ENCODE data around the gene GMPS.
A peak's percentile ranks its signal among the peaks of the same experiment; 100 is the strongest.
"Not testable (repeated sequence)": the region's sequence is repeated elsewhere in the genome, so short reads cannot be mapped to it uniquely, and the experiment has no call there.

GMPS gene

DNA sequence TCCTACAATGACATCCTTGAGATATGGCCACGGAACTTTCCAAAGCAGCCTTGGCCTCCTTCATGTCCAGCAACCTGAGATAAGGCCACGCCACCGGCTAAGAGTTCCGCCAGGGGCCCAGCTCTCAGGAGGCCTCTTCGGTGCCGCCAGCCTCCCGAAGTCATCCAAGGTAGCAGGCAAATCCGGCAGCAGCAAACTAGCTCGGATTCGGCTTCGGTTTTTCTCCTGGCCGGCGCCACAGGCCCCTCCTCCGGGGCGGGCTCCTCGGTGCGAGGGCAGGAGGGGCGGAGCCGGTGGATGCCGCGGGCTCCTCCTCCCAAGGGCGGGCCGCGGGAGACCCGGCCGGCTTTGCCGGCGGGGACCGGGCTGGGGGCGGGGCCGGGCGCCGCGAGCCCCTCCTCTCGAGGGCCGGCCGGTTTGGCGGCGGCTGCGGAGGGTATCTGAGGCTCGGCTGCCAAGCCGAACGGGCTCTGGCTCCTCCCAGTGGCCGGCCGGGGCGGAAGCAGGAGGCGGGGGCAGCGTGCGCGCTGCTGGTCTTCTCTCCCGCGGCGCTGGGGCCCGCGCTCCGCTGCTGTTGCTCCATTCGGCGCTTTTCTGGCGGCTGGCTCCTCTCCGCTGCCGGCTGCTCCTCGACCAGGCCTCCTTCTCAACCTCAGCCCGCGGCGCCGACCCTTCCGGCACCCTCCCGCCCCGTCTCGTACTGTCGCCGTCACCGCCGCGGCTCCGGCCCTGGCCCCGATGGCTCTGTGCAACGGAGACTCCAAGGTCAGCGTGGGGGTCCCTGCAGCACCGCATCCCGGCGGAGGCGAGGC, at the start of gene GMPS:
TSS of gene GMPS (plus strand) at position 518 of the 812 bp plus-strand sequence. CDS start at position 739, 221 bp downstream.
- DNase-seq = peak; percentile 95

- not testable (repeated sequence) for DNase-seq
Observed at GRCh38 chr3:155828490-155829098, 41.9 kb upstream of the GMPS start.

GRCh38 chr3:155835341-155836071, 34.9 kb upstream of the GMPS start:
- DNase-seq = no peak

- DNase-seq = no peak
Observed at GRCh38 chr3:155843569-155843968, 26.9 kb upstream of the GMPS start.

GRCh38 chr3:155846119-155846518, 24.3 kb upstream of the GMPS start:
- DNase-seq = no peak

DNA sequence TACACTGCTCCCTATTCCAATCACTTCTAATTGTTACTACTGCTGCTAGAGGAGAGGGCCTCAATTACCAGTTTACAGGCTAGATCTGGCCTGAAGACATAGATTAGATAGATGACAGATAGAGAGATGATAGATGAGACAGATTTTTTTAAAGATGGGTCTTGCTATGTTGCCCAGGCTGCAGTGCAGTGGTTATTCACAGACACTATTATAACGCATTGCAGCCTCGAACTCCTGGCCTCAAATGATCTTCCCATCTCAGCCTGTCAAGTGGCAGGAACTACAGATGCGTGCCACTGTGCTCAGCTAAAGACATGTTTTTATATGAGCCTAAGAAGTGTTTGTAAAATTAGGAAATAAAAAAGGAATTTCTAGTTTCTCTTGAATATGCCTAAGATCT, 22.5 kb upstream of the GMPS start:
- DNase-seq = no peak

DNA sequence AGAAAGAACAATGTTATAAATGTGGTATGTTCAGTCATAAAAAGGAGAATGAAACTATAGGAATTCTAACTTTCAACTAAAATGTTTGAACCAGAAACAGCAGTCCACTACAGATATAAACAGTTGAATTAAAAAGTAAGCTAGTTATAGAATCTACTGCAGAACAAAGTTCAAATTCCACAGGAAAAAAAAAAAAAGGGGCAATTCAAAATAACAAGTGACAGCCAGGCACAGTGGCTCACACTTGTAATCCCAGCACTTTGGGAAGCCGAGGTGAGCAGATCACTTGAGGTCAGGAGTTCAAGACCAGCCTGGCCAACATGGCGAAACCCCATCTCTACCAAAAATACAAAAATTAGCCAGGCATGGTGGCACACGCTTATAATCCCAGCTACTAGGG, 21.0 kb upstream of the GMPS start:
- not testable (repeated sequence) for DNase-seq

DNA sequence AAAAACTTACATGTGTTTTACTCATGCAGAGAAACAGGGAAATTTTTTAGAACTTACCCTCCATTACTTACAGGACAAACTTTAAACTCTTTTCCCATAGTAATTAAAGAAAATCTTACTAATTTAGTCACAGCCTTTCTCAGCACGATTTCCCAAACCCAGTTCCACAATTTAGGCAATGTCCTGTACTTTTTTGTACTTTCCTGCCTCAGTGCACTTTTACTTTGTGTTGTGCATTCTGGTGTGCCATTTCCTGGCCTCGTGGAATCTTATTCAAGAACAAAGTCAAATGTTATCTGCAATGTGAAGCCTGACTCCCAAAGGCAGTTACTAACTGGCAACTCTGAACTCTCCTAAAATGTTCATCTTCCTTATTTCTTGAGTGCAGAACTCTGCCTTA, 18.1 kb upstream of the GMPS start:
- DNase-seq = no peak

DNA sequence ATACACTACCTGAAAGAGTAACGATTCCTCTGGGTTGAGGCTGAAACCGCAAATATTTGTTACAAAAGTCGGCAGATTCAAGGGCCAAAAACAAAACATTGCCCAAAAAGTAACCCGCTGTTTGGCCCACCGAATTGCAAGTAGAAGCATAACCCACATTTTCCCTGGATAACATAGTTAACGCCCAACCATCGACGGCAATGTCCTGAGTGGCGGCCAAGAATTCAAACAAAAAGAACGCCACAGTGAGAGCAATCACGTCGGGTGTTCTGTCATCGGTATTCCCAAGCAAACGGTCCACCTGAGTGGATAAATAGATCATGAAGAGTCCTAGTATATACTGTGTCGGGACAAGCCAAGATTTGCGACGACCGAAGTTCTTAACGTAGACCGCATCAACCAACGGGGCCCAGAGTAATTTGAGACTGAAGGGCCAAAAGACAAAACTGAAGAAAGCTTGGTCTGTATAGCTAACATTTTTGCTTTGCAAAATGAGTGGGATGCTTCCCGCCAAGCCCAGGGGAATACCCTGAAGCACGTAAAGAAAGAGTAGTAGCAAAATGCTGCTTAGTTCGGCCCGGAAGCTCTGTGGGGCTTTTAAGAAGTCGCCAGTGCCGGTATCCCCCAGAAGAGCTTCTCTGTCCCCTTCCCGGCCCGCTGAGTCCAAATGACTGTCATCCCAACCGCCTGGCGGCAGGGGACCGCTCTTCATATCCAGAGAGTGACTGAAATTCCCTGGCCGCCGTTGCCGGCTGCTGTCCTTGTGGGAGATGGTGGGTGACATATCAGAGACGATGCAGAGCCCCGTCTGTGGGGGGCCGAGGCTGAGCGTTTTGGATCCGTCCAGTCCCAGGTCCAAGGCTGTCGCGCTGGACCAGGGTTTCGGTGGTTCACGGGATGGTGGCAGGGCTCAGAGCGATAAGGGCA, 17.0 kb upstream of the GMPS start:
- DNase-seq = no peak

DNA sequence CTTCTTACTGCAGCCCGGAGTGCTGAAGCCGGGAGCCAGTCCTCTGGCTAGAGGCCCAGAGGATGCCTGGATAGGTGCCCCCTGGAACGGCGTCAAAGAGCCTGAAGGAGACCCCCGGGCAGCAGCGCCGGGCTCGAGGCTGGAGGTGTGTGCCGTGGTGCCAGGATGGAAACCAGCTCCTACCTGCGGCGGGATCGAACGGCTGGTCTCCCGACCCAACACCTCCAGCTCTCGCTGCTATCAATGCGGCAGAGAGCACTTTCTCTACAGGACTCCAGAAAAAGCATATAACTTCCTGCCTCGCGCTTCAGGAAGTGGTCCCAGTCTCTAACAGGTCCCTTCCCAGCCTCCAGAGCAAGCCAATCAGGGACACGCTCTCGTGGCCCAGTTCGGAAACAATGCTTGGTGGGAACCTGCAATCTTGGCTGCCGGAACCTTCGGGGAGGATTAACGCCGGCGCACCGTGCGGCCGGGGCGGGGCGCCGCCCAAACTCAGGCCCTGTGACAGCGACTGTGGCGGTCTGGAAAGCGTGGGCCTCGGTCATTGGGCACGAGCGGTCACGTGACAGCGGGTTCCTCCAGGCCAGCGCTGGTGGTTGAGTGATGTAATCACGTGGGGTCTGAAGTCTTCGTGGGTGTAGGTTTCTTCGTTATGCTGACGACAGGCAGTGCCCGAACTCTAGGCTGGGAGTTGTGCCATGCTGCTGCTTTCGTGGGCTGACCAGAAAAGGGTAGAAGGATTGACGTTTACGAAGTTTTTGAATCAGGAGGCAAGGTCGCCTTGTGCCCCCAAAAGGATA, 16.1 kb upstream of the GMPS start, which contains the start of gene SLC33A1:
TSS of gene SLC33A1 (minus strand) at position 287 of the 800 bp plus-strand sequence. CDS start 430 bp downstream, outside the sequence.
- DNase-seq = peak; percentile 98

GRCh38 chr3:155859859-155860258, 10.6 kb upstream of the GMPS start:
- no peak for DNase-seq

DNA sequence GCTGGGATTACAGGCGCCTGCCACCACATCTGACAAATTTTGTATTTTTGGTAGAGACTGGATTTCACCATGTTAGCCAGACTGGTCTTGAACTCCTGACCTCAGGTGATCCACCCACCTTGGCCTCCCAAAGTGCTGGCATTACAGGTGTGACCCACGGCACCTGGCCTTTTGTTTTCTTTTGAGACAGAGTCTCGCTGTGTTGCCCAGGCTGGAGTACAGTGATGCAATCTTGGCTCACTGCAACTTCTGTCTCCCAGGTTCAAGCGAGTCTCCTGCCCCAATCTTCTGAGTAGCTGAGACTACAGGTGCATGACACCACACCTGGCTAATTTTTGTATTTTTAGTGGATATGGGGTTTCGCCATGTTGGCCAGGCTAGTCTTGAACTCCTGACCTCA, 10.0 kb upstream of the GMPS start:
- DNase-seq = not testable (repeated sequence)

DNA sequence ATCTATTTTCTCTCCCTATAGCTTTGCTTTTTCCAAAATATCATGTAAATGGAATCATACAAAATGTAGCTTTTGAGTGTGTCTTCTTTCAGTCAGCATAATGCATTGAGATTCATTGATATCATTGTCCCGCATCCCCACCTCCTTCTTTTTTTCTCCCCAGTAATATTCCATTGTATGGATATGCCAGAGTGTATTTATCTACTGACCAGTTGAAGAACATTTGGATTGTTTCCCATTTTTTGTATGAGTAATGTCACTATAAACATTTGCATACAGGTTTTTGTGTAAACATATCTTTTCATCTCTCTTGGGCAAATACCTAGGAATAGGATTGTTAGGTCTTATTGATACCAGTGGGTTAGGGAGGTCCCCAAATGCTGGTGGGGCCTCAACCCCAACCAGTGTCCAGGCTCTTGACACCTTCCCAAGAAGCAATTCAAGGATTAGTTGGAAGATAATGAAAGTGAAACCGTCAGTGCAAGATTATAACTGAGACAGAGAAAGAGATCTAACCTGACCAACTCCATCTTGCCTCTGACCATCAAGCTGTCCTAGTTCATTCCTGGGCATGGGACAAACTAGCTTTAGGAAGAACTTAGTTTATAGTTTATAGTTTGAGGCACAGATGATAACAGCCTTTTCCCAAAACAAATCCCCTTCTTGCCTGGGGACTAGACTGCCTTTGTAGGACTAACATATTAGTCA, 8.8 kb upstream of the GMPS start:
- DNase-seq = no peak

DNA sequence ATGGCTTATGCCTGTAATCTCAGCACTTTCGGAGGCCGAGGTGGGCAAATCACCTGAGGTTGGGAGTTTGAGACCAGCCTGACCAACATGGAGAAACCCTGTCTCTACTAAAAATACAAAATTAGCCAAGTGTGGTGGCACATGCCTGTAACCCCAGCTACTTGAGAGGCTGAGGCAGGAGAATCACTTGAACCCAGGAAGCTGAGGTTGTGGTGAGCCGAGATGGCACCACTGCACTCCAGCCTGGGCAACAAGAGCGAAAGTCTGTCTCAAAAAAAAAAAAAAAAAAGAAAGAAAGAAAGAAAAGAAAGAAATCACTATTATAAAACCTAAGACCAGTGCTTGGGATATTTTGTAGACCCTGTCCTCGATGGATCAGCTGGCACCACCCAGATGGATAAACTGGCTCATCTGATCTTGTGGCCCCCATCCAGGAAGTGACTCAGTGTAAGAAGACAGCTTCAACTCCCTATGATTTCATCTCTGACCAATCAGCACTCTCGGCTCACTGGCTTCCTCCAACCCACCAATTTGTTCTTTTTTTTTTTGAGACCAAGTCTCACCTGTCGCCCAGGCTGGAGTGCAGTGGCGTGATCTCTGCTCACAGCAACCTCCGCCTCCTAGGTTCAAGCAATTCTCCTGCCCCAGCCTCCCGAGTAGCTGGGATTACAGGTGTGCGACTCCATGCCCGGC, 8.0 kb upstream of the GMPS start:
- DNase-seq = peak; percentile 48

GRCh38 chr3:155863072-155863784, 7.2 kb upstream of the GMPS start:
- no peak for DNase-seq

- DNase-seq = no peak
Observed at GRCh38 chr3:155869691-155870090, 759 bp upstream of the GMPS start.

DNA sequence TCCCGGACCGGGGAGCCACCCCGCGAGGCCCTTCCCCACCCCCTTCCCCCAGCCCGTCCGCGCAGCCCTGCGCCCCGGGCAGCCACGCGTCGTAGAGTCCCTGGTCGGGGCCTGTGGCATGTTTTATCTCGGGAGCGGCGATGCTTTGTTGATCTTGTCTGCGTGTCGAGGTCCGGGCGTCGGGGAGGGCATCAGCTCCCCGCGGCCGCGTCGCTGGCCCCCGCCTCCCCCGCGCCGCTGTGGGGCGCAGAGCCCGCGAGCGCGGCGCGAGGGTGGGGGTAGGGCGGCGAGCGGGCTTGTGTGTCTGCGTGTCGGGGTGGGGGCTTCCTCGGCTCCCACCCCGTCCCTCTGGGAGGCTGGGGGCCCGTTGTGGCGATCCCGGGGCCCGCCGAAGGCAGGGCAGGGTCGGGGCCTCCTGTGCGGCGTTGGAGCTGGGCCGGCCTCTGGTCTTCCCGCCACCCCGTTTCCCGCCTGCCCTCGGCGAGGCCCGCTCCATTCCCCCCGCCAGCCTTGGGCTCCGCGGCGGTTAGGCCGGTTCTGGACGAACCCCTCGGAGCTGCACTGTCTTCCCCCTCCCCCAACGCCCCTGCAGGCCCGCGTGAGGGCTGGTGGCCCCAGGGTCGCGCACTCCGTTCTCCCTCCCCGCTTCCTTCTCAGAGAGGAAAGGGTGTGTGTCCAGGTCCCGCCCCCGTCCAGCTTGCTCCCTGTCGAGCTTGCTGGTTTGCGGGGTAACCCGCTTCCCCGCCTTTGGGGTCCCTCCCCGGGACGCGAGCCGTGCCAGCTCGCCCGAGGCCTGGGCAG, 695 bp downstream of the GMPS start:
- DNase-seq = peak; percentile 51

DNA sequence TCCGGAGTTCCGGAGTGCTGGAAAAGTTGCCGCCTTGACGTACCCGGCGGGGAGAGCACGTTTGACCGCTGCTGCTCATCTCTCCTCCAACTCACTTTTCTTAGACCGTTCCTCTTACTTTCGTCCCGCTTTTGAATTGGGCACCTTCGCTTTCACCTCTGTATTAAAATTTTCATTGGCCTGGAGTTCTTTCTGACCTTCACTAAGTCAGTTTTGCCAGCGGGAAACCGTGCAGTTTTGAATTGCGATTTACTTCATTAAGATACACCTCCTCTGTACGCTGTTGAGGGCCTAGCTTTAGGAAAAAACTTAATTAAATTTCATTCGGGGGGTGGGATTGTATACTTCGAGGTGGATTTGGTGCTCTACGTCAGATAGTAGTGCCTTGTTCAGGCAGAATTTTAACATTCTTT, 1.3 kb downstream of the GMPS start:
- no peak for DNase-seq
